H1 (cell line): ENCODE data around the gene CD151. TPM values are rescaled to one million over a fixed set of nuclear protein-coding genes. Genes with fewer than 3 reads are reported as not detected.
A peak's percentile ranks its signal among the peaks of the same experiment; 100 is the strongest.

Source experiments
- ASH2L ChIP-seq: fragments of 200-600, 300-600 bp; sonication (generic); IDR thresholded peaks from one replicate; pipeline ENCODE4 v1.7.1; 2017; ENCODE audit warnings: low read length
- HDAC2 ChIP-seq, 2 experiments: fragments of 300-600 bp in 1 of 2; sonication (generic) in 1 of 2; IDR thresholded peaks; 2 replicates each; pipeline ENCODE4 v1.6.1; 2011 to 2012; ENCODE audit warnings: low read depth in 2 of 2, low read length in 2 of 2, mild to moderate bottlenecking in 2 of 2, moderate library complexity in 2 of 2, borderline replicate concordance in 1 of 2, inconsistent platforms in 1 of 2
- MAX ChIP-seq: IDR thresholded peaks from 2 replicates; pipeline ENCODE4 v1.6.1; 2012; ENCODE audit warnings: inconsistent platforms
- PHF8 ChIP-seq: fragments of 200-600 bp; sonication (generic); conservative IDR thresholded peaks from 2 replicates; pipeline ENCODE4 v1.7.1; 2012; ENCODE audit warnings: low read depth, mild to moderate bottlenecking, inconsistent platforms, low read length, moderate library complexity
- SP1 ChIP-seq: IDR thresholded peaks from 2 replicates; pipeline ENCODE4 v1.6.1; 2011; ENCODE audit warnings: low read depth, low read length
- polyA plus RNA-seq, 7 experiments: library from polyadenylated mRNA; depleted of rRNA in 3 of 7; stranded (reverse) in 5 of 7; unstranded in 2 of 7; fragments of >200 nt in 5 of 7; fragments of 200-250 nt in 2 of 7; gene quantifications; 1 replicate in 5 of 7; 2 replicates in 1 of 7; 4 replicates in 1 of 7; pipeline versions ENCODE4 v1.2.1 to v1.2.3, GENCODE V29; 2011 to 2013; ENCODE audit warnings: missing spikeins in 2 of 7, mixed read lengths in 2 of 7
- total RNA-seq: library from RNA; stranded (reverse); fragmentation: NEBNext Ultra II Directional; extraction: Animal tissue kit (Norgen Biotek cat#: 25700); gene quantifications from 2 replicates; pipeline ENCODE4 v1.2.1, GENCODE V29; 2021

The CD151 gene
- total and polyA plus RNA-seq, 2 of the 8 experiments (the other 6 are each of a cell fraction or from before 2014, with no cell fraction given), result 101 to 212 TPM

DNA sequence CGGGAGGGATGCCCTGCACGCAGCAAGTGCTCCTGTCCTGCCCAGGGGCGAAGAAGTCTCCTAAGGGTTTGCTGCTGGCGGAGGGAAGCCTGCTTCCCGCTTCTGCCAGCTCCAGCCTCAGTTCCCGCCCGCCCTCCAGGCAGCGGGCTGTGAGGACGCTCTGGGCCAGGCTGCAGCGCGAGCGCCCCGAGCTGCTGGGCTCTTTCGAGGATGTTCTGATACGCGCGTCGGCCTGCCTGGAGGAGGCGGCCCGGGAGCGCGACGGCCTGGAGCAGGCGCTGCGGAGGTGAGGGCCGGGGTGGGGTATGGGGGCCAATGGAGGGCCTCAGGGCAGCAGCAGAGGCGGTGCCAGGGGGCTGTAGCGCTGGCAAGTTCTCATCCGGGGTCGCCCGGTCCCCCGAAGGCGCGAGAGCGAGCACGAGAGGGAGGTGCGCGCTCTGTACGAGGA lies 2.9 kb upstream of the CD151 start (continued):
- TF ChIP-seq PHF8, result 0 out of 2 replicates have a peak, but pooled peaks have one; percentile 16
- 0 out of 4 replicates have a peak, but pooled peaks of 1 of the 2 experiments have one; percentile 4 for TF ChIP-seq HDAC2 (IDR thresholded peaks at IDR 0.05; ENCODE audit: borderline replicate concordance in 1 of 2, low read depth in 2 of 2, low read length in 2 of 2)
- TF ChIP-seq SP1, result no peak
- peak; percentile 12 for TF ChIP-seq ASH2L
- TF ChIP-seq MAX, result 0 out of 2 replicates have a peak, but pooled peaks have one; percentile 3
- TF ChIP-seq, all 59 proteins: peak for 9
